GM12878 (cell line): ENCODE results near the gene ENPP6. TPM values are rescaled to one million over a fixed set of nuclear protein-coding genes. Genes with fewer than 3 reads are reported as not detected.

Experiments
- ATAC-seq: fragments of 200-7000 bp; cut with Tn5 transposase; 3 replicates; pipeline ENCODE4 v1.9.1; 2020; ENCODE audit warnings: mild to moderate bottlenecking, moderate library complexity
- BruUV-seq: library from RNA; stranded (reverse); fragments of 400-500 nt; replicated peaks from 2 replicates; lab custom pipeline; 2021; lab: Mats Ljungman, UMichigan
- CTCF ChIA-PET: fragments of 300-600 bp; sonication (Branson Sonifier 250); formaldehyde crosslinking; extraction: SDS; loops from one replicate; lab custom pipeline; 2021; ENCODE audit warnings: inconsistent platforms; lab: Yijun Ruan, JAX
- POLR2A ChIA-PET: fragments of 350-600 bp; formaldehyde crosslinking; extraction: SDS; loops from one replicate; lab custom pipeline; 2021; ENCODE audit warnings: inconsistent platforms; lab: Charles Lee
- RAD21 ChIA-PET: fragments of 300-600 bp; sonication (Branson Sonifier 250); formaldehyde crosslinking; loops from one replicate; lab custom pipeline; 2023; ENCODE audit warnings: antibody characterized with exemption; ENCODE audit not compliant: unreplicated experiment; lab: Charles Lee
- SMC1A ChIA-PET: fragments of 300-600 bp; sonication (Branson Sonifier 250); formaldehyde crosslinking; loops from one replicate; lab custom pipeline; 2023; ENCODE audit not compliant: unreplicated experiment, uncharacterized antibody; lab: Charles Lee
- DNase-seq: peaks from one replicate; pipeline ENCODE4 v3.0.0-alpha.2; 2011; ENCODE audit warnings: low read depth, low spot score
- FAIRE-seq: peaks from 3 replicates; lab custom pipeline; 2011; peaks lifted over from hg19 to GRCh38; lab: Jason Lieb, UNC
- H2AFZ ChIP-seq: 2 replicates; pipeline ENCODE4 v1.6.0; 2011; ENCODE audit warnings: low read depth, low read length, control low read depth; ENCODE audit not compliant: control insufficient read depth
- H3K27ac ChIP-seq: 2 replicates; pipeline ENCODE4 v1.5.1; 2011; ENCODE audit warnings: control low read depth; ENCODE audit not compliant: control insufficient read depth, insufficient read depth
- H3K27me3 ChIP-seq, 2 experiments: replicated peaks in 1 of 2; 2 replicates each; pipeline versions ENCODE4 v1.6.0 to v1.6.1; 2011; ENCODE audit warnings: low read length in 1 of 2; ENCODE audit not compliant: control insufficient read depth in 2 of 2, insufficient read depth in 2 of 2
- H3K36me3 ChIP-seq, 2 experiments: 2 replicates each; pipeline ENCODE4 v1.5.1; 2011; ENCODE audit warnings: low read length in 1 of 2; ENCODE audit not compliant: control insufficient read depth in 2 of 2, insufficient read depth in 2 of 2
- H3K4me1 ChIP-seq: 2 replicates; pipeline ENCODE4 v1.6.1; 2011; ENCODE audit warnings: mild to moderate bottlenecking, low read length, moderate library complexity, mixed read lengths; ENCODE audit not compliant: control insufficient read depth, insufficient read depth
- H3K4me2 ChIP-seq: 2 replicates; pipeline ENCODE4 v1.6.0; 2011; ENCODE audit warnings: control low read depth; ENCODE audit not compliant: control insufficient read depth, insufficient read depth
- H3K4me3 ChIP-seq: fragments of 200-600 bp; sonication (generic); 2 replicates; pipeline ENCODE4 v1.5.1; 2016
- H3K79me2 ChIP-seq: 2 replicates; pipeline ENCODE4 v1.6.0; 2011; ENCODE audit warnings: low read length; ENCODE audit not compliant: control insufficient read depth, insufficient read depth
- H3K9ac ChIP-seq: 2 replicates; pipeline ENCODE4 v1.8.0; 2011; ENCODE audit warnings: low read length, control low read depth, mixed read lengths; ENCODE audit not compliant: control insufficient read depth, insufficient read depth
- H3K9me3 ChIP-seq: replicated peaks from 3 replicates; pipeline ENCODE4 v1.5.1; 2011; ENCODE audit warnings: mild to moderate bottlenecking, low read length; ENCODE audit not compliant: control insufficient read depth, insufficient read depth
- H4K20me1 ChIP-seq: 2 replicates; pipeline ENCODE4 v1.6.0; 2011; ENCODE audit not compliant: control insufficient read depth, insufficient read depth
- ATF2 ChIP-seq: IDR thresholded peaks from 2 replicates; pipeline ENCODE4 v1.6.1; 2012; ENCODE audit warnings: low read length, inconsistent platforms
- BCLAF1 ChIP-seq: fragments of 450-650 bp; IDR thresholded peaks from 2 replicates; pipeline ENCODE4 v1.6.1; 2017; ENCODE audit warnings: antibody characterized with exemption, mild to moderate bottlenecking, moderate library complexity
- EP300 ChIP-seq, 2 experiments: fragments of 150-350 bp in 1 of 2; IDR thresholded peaks; 2 replicates each; pipeline ENCODE4 v1.6.1; 2011 to 2012; ENCODE audit warnings: low read depth in 2 of 2, low read length in 2 of 2, borderline replicate concordance in 1 of 2, improper control_type of control experiment in 1 of 2, inconsistent platforms in 1 of 2; ENCODE audit not compliant: control insufficient read depth in 1 of 2
- HSF1 ChIP-seq: fragments of 150-350 bp; IDR thresholded peaks from 2 replicates; pipeline ENCODE4 v1.6.1; 2014; ENCODE audit warnings: mild to moderate bottlenecking, low read depth, low read length
- MEF2B ChIP-seq: fragments of 450-650 bp; IDR thresholded peaks from 2 replicates; pipeline ENCODE4 v1.6.1; 2018; ENCODE audit warnings: mild to moderate bottlenecking, moderate library complexity; ENCODE audit not compliant: partially characterized antibody, poor library complexity, severe bottlenecking
- POU2F2 ChIP-seq: IDR thresholded peaks from 3 replicates; pipeline ENCODE4 v1.6.1; 2011; ENCODE audit warnings: low read depth, mild to moderate bottlenecking, low read length, borderline replicate concordance
- SREBF2 ChIP-seq: IDR thresholded peaks from 2 replicates; pipeline ENCODE4 v1.6.1; 2012; ENCODE audit warnings: mild to moderate bottlenecking, low read length
- TCF7 ChIP-seq: IDR thresholded peaks from 2 replicates; pipeline ENCODE4 v1.6.1; 2014; ENCODE audit warnings: antibody characterized with exemption, borderline replicate concordance
- WRNIP1 ChIP-seq: IDR thresholded peaks from 2 replicates; pipeline ENCODE4 v1.6.1; 2011; ENCODE audit warnings: low read depth, low read length, improper control_type of control experiment, borderline replicate concordance
- ZNF217 ChIP-seq: fragments of 450-650 bp; IDR thresholded peaks from 2 replicates; pipeline ENCODE4 v1.6.1; 2017; ENCODE audit warnings: antibody characterized with exemption, mild to moderate bottlenecking
- ZNF274 ChIP-seq: IDR thresholded peaks from one replicate; pipeline ENCODE4 v1.8.0; 2011; ENCODE audit not compliant: insufficient read length, insufficient read depth
- WGBS: methylation state at CpG from one replicate; pipeline ENCODE4 v1.1.6; 2016; ENCODE audit warnings: low lambda C conversion rate; ENCODE audit not compliant: insufficient replicate concordance, insufficient coverage; ENCODE audit errors: missing lambda C conversion rate; 5-methylcytosine and 5-hydroxymethylcytosine counted together
- in situ Hi-C: fragments of 300-500 bp; cut with MboI; formaldehyde crosslinking; loops from 9 replicates; pipeline ENCODE4 v1.14.3; 2018; ENCODE audit warnings: mixed read lengths
- intact Hi-C: fragments of 100-400 bp; cut with micrococcal nuclease; formaldehyde crosslinking; loops from one replicate; pipeline ENCODE4 v1.14.2; 2022; ENCODE audit not compliant: unreplicated experiment
- polyA plus RNA-seq, 11 experiments: library from polyadenylated mRNA; depleted of rRNA in 4 of 11; unstranded in 6 of 11; stranded (reverse) in 5 of 11; fragments of >200 nt; fragmentation: Nextera tagmentation in 4 of 11; fragmentation: Illumina TruSeq in 1 of 11; extraction: Ambion mirVana in 4 of 11; extraction: Trizol in 1 of 11; gene quantifications; 1 replicate in 1 of 11; 2 replicates in 10 of 11; pipeline versions ENCODE4 v1.2.1 to v1.2.3, GENCODE V29; 2011 to 2016; ENCODE audit warnings: inconsistent platforms in 2 of 11, missing spikeins in 2 of 11, low read depth in 1 of 11
- total RNA-seq, 4 experiments: library from RNA; depleted of rRNA in 3 of 4; stranded (reverse); fragments of >200 nt in 3 of 4; fragmentation: Illumina TruSeq in 1 of 4; extraction: Trizol in 1 of 4; gene quantifications; 2 replicates each; pipeline versions ENCODE4 v1.2.1 to v1.2.3, GENCODE V29; 2013 to 2021

Gene ENPP6
- total and polyA plus RNA-seq, 10 of the 15 experiments (the other 5 are each of a cell fraction or from before 2014, with no cell fraction given): 0.04 to 1.0 (median 0.44) TPM; not detected in 1

GRCh38 chr4:184104419-184105101 is 113.1 kb downstream of the ENPP6 start (continued):
- no peak for TF ChIP-seq MEF2B

- in situ Hi-C loops (no loop called here), intact Hi-C loops (loop anchor here (5.0 kb wide), 1 partner anchor 631 kb away; no protein-coding TSS in a partner anchor)
- Histone ChIP-seq H3K27me3 (no peaks in the 10 kb centered on the region; a peak in 1 of 4 replicates), H3K36me3 (no peaks in the 10 kb centered on the region), H3K4me1 (no peaks in the 10 kb centered on the region; the same call in 1 of the 2 replicates), H3K9ac (no peak overlapping the region), H3K9me3 (no peaks in the 10 kb centered on the region; the same call in 2 of the 3 replicates), H3K4me3 (no peak overlapping the region), H3K4me2 (no peak overlapping the region), H2AFZ (no peak overlapping the region), H3K27ac (no peak overlapping the region)
- ATAC-seq: no peak
- SMC1A ChIA-PET: no interaction called here
- 30% methylated on average over 16 of the region's 16 CpGs for WGBS
- no peak for DNase-seq
- no TSS peak for BruUV-seq
- RAD21 ChIA-PET: no interaction called here
- no peak for FAIRE-seq
- TF ChIP-seq BCLAF1 (no peak), WRNIP1 (no peak), EP300 (IDR thresholded peaks at IDR 0.05; ENCODE audit: borderline replicate concordance in 1 of 2, control insufficient read depth in 1 of 2, low read depth in 2 of 2, low read length in 2 of 2) (no peak), ZNF274 (no peak), ATF2 (no peak), ZNF217 (no peak), TCF7 (no peak), POU2F2 (no peak), HSF1 (no peak), SREBF2 (no peak)
- TF ChIP-seq, all 136 proteins: peak for 0
- no peaks in the 10 kb centered on the region for H4K20me1 ChIP-seq
- ChIA-PET CTCF (no interaction called here), POLR2A (no interaction called here)
- no peaks in the 10 kb centered on the region for H3K79me2 ChIP-seq
Measured at GRCh38 chr4:184103527-184104264, 114.0 kb downstream of the ENPP6 start.
